HCT116 (cell line): ENCODE measurements around the gene FOXN3.

Source experiments
- ATF3 ChIP-seq: IDR thresholded peaks from 2 replicates; pipeline ENCODE4 v1.6.1; 2012
- CTCF ChIP-seq, 3 experiments: fragments of 200-600 bp in 1 of 3; sonication (generic) in 1 of 3; IDR thresholded peaks in 2 of 3; conservative IDR thresholded peaks in 1 of 3; 2 replicates each; pipeline ENCODE4 v1.5.1; 2012 to 2017; ENCODE audit warnings: low read depth in 2 of 3, low read length in 2 of 3, antibody characterized with exemption in 1 of 3, borderline replicate concordance in 1 of 3, control low read depth in 1 of 3, mild to moderate bottlenecking in 1 of 3, mixed read lengths in 1 of 3, mixed run types in 1 of 3, moderate library complexity in 1 of 3; ENCODE audit not compliant: insufficient read depth in 1 of 3
- EZH2phosphoT487 ChIP-seq: fragments of 200-600 bp; IDR thresholded peaks from 2 replicates; pipeline ENCODE4 v1.6.1; 2018; ENCODE audit warnings: antibody characterized with exemption, borderline replicate concordance
- MAX ChIP-seq: IDR thresholded peaks from 2 replicates; pipeline ENCODE4 v1.6.1; 2012
- POLR2AphosphoS5 ChIP-seq: IDR thresholded peaks from 2 replicates; pipeline ENCODE4 v1.6.1; 2011; ENCODE audit warnings: mild to moderate bottlenecking, low read depth, low read length, moderate library complexity
- SRF ChIP-seq: IDR thresholded peaks from 2 replicates; pipeline ENCODE4 v1.6.1; 2012; ENCODE audit warnings: low read depth
- ZNF274 ChIP-seq: fragments of 200-500 bp; sonication (Bioruptor generic); IDR thresholded peaks from 2 replicates; pipeline ENCODE4 v1.6.1; 2014; ENCODE audit warnings: mild to moderate bottlenecking, low read depth, low read length, inconsistent platforms

GRCh38 chr14:89244720-89245119 lies 172.3 kb downstream of the FOXN3 start:
- TF ChIP-seq MAX: no peak
- no peak for TF ChIP-seq ATF3
- no peak for TF ChIP-seq SRF
- no peak for TF ChIP-seq POLR2AphosphoS5
- no peak for TF ChIP-seq CTCF (IDR thresholded peaks at IDR 0.05 in 2 of 3, conservative IDR thresholded peaks at IDR 0.05 in 1 of 3; ENCODE audit: borderline replicate concordance in 1 of 3, insufficient read depth in 1 of 3, low read depth in 2 of 3, low read length in 2 of 3)
- TF ChIP-seq EZH2phosphoT487: no peak
- TF ChIP-seq ZNF274: no peak
